Cardiac ventricle fibroblast (primary cell): ENCODE results near the gene KDM5B. TPM values are rescaled to one million over a fixed set of nuclear protein-coding genes. Genes with fewer than 3 reads are reported as not detected.

ENCODE experiments used
- total RNA-seq: library from RNA; depleted of rRNA; stranded (reverse); fragments of >200 nt; gene quantifications from 2 replicates; pipeline ENCODE4 v1.2.3, GENCODE V29; 2015

KDM5B gene
- total RNA-seq, result 44.7 and 56.7 TPM in 2 replicates

GRCh38 chr1:202807926-202808757, at the start of gene KDM5B:
Gene KDM5B (minus strand): TSS chr1:202808421. CDS start chr1:202808305, 116 bp downstream.

GRCh38 chr1:202810615-202811295, 2.5 kb upstream of the KDM5B start, which contains the start of gene PCAT6:
Gene PCAT6 (plus strand): TSS chr1:202810954.

GRCh38 chr1:202710070-202711045, 97.9 kb downstream of the KDM5B start, which contains the start of gene SYT2:
Gene SYT2 (minus strand): TSS chr1:202710454. CDS start chr1:202605772, 104,682 bp downstream.

Other genes starting within 250 kb of the KDM5B start
- not detected in 2 replicates for gene SYT2, start 98.0 kb downstream of the KDM5B start, total RNA-seq
- gene PCAT6, start 2.5 kb upstream of the KDM5B start, total RNA-seq, result 3.8 TPM in 1 of 2 replicates, not detected in the other
- 5.7 and 6.3 TPM in 2 replicates for gene RABIF, start 80.7 kb upstream of the KDM5B start, total RNA-seq
- gene KLHL12, start 118.8 kb upstream of the KDM5B start, total RNA-seq, result 9.3 and 11.2 TPM in 2 replicates
- gene ADIPOR1, start 149.9 kb upstream of the KDM5B start, total RNA-seq, result 43.6 and 46.7 TPM in 2 replicates
- 35.6 and 40.4 TPM in 2 replicates for gene CYB5R1, start 158.8 kb upstream of the KDM5B start, total RNA-seq
- gene TMEM183A, start 199.0 kb upstream of the KDM5B start, total RNA-seq, result 44.9 and 55.6 TPM in 2 replicates
- 4.2 and 10.1 TPM in 2 replicates for gene PPFIA4, start 218.1 kb upstream of the KDM5B start, total RNA-seq